Fibroblast of lung (primary cell): ENCODE data around the gene CREBRF. TPM values are rescaled to one million over a fixed set of nuclear protein-coding genes. Genes with fewer than 3 reads are reported as not detected.

Source experiments
- DNase-seq, 2 donors: peaks; one replicate each; pipeline versions ENCODE4 v3.0.0 to v3.0.0-alpha.2; 2010; ENCODE audit warnings: low read depth in 2 of 2
- H2AFZ ChIP-seq: 2 replicates; pipeline ENCODE4 v1.5.1; 2012; ENCODE audit warnings: low read length, control low read depth, inconsistent platforms
- H3K27ac ChIP-seq: 2 replicates; pipeline ENCODE4 v1.5.1; 2011; ENCODE audit warnings: low read length, control low read depth; ENCODE audit not compliant: insufficient read depth
- H3K27me3 ChIP-seq: 2 replicates; pipeline ENCODE4 v1.5.1; 2011; ENCODE audit warnings: mild to moderate bottlenecking, low read length; ENCODE audit not compliant: control insufficient read depth, insufficient read depth
- H3K36me3 ChIP-seq: 2 replicates; pipeline ENCODE4 v1.5.1; 2011; ENCODE audit warnings: low read length; ENCODE audit not compliant: control insufficient read depth, insufficient read depth
- H3K4me1 ChIP-seq: 2 replicates; pipeline ENCODE4 v1.5.1; 2011; ENCODE audit warnings: low read length; ENCODE audit not compliant: control insufficient read depth, insufficient read depth; ENCODE audit errors: extremely low read depth
- H3K4me2 ChIP-seq: 2 replicates; pipeline ENCODE4 v1.5.1; 2011; ENCODE audit warnings: low read length, control low read depth; ENCODE audit not compliant: insufficient read depth; ENCODE audit errors: extremely low read depth
- H3K4me3 ChIP-seq, 4 experiments: fragments of 200-600 bp in 1 of 4; sonication (generic) in 1 of 4; replicated peaks in 1 of 4; 2 replicates each; pipeline ENCODE4 v1.5.1; 2011 to 2016; ENCODE audit warnings: low read length in 4 of 4, low read depth in 3 of 4, mild to moderate bottlenecking in 3 of 4, control low read depth in 2 of 4, inconsistent platforms in 1 of 4, mixed read lengths in 1 of 4; ENCODE audit not compliant: insufficient read depth in 1 of 4; ENCODE audit errors: control extremely low read depth in 1 of 4
- H3K79me2 ChIP-seq: 2 replicates; pipeline ENCODE4 v1.5.1; 2012; ENCODE audit warnings: mild to moderate bottlenecking, low read length, inconsistent platforms; ENCODE audit not compliant: control insufficient read depth, insufficient read depth
- H3K9ac ChIP-seq: 2 replicates; pipeline ENCODE4 v1.5.1; 2011; ENCODE audit warnings: mild to moderate bottlenecking, low read length, control low read depth; ENCODE audit not compliant: insufficient read depth
- H3K9me3 ChIP-seq: 2 replicates; pipeline ENCODE4 v1.5.1; 2012; ENCODE audit warnings: low read depth, low read length; ENCODE audit not compliant: control insufficient read depth, insufficient read depth
- H4K20me1 ChIP-seq: 2 replicates; pipeline ENCODE4 v1.5.1; 2011; ENCODE audit warnings: low read length; ENCODE audit not compliant: control insufficient read depth, insufficient read depth; ENCODE audit errors: extremely low read depth
- CTCF ChIP-seq, 2 donors: IDR thresholded peaks in 1 of 2; conservative IDR thresholded peaks in 1 of 2; 1 replicate in 1 of 2; 2 replicates in 1 of 2; pipeline ENCODE4 v1.5.1; 2011 to 2012; ENCODE audit warnings: low read length in 2 of 2, control low read depth in 1 of 2, inconsistent platforms in 1 of 2, low read depth in 1 of 2, mild to moderate bottlenecking in 1 of 2
- EZH2 ChIP-seq: IDR thresholded peaks from 2 replicates; pipeline ENCODE4 v1.5.1; 2012; ENCODE audit warnings: low read length, control low read depth, mild to moderate bottlenecking; ENCODE audit errors: missing control alignments
- polyA plus RNA-seq, 2 donors: library from polyadenylated mRNA; depleted of rRNA in 1 of 2; stranded (reverse) in 1 of 2; unstranded in 1 of 2; fragments of >200 nt; gene quantifications; 2 replicates each; pipeline ENCODE4 v1.2.1, GENCODE V29; 2011 to 2012; ENCODE audit warnings: missing spikeins in 1 of 2
- total RNA-seq: library from RNA; depleted of rRNA; stranded (reverse); fragments of >200 nt; gene quantifications from 2 replicates; pipeline ENCODE4 v1.2.1, GENCODE V29; 2014

CREBRF gene
- total and polyA plus RNA-seq, 2 donors (not counting 1 experiment from before 2014, with no cell fraction given) = 14.4 to 38.8 TPM

- Histone ChIP-seq H3K36me3 (peaks cover 2% of the 10 kb centered on the region), H4K20me1 (no peaks in the 10 kb centered on the region), H3K79me2 (no peaks in the 10 kb centered on the region), H3K27me3 (no peaks in the 10 kb centered on the region), H3K4me1 (peaks cover 4% of the 10 kb centered on the region), H3K9me3 (no peaks in the 10 kb centered on the region), H3K27ac (no peak overlapping the region), H2AFZ (no peak overlapping the region), H3K4me2 (no peak overlapping the region), H3K9ac (no peak overlapping the region), H3K4me3 (no peak overlapping the region)
- DNase-seq = no peak
- no peak for TF ChIP-seq EZH2
- TF ChIP-seq CTCF (conservative IDR thresholded peaks at IDR 0.05 in 1 of 2, IDR thresholded peaks at IDR 0.05 in 1 of 2; ENCODE audit: low read depth in 1 of 2, low read length in 2 of 2) = no peak
These were observed 42.6 kb downstream of the CREBRF start for GRCh38 chr5:173098787-173099186.

GRCh38 chr5:173099461-173099860 is 43.3 kb downstream of the CREBRF start:
- no peak overlapping the region for H2AFZ ChIP-seq
- H3K4me3 ChIP-seq = no peak overlapping the region
- H3K9me3 ChIP-seq = no peaks in the 10 kb centered on the region
- no peaks in the 10 kb centered on the region for H3K27me3 ChIP-seq
- no peak for DNase-seq
- TF ChIP-seq EZH2 = no peak
- no peak for TF ChIP-seq CTCF (conservative IDR thresholded peaks at IDR 0.05 in 1 of 2, IDR thresholded peaks at IDR 0.05 in 1 of 2; ENCODE audit: low read depth in 1 of 2, low read length in 2 of 2)
- peaks cover 2% of the 10 kb centered on the region for H3K36me3 ChIP-seq
- no peak overlapping the region for H3K4me2 ChIP-seq
- no peaks in the 10 kb centered on the region for H4K20me1 ChIP-seq
- H3K4me1 ChIP-seq = peaks cover 4% of the 10 kb centered on the region
- H3K27ac ChIP-seq = no peak overlapping the region
- H3K79me2 ChIP-seq = no peaks in the 10 kb centered on the region
- no peak overlapping the region for H3K9ac ChIP-seq

- peaks cover 2% of the 10 kb centered on the region for H3K36me3 ChIP-seq
- no peak overlapping the region for H3K27ac ChIP-seq
- no peak overlapping the region for H3K4me2 ChIP-seq
- H3K79me2 ChIP-seq = no peaks in the 10 kb centered on the region
- H3K9ac ChIP-seq = no peak overlapping the region
- H2AFZ ChIP-seq = no peak overlapping the region
- H3K27me3 ChIP-seq = no peaks in the 10 kb centered on the region
- TF ChIP-seq CTCF (conservative IDR thresholded peaks at IDR 0.05 in 1 of 2, IDR thresholded peaks at IDR 0.05 in 1 of 2; ENCODE audit: low read depth in 1 of 2, low read length in 2 of 2) (no peak), EZH2 (no peak)
- H3K4me1 ChIP-seq = peaks cover 2% of the 10 kb centered on the region
- no peak for DNase-seq
- H4K20me1 ChIP-seq = no peaks in the 10 kb centered on the region
- no peaks in the 10 kb centered on the region for H3K9me3 ChIP-seq
- no peak overlapping the region for H3K4me3 ChIP-seq
These were observed 45.1 kb downstream of the CREBRF start for GRCh38 chr5:173101245-173101644.
